Astrocyte (in vitro differentiated cells and primary cell): Measurements from ENCODE around the gene TCEANC2. TPM values are rescaled to one million over a fixed set of nuclear protein-coding genes. Genes with fewer than 3 reads are reported as not detected.
"Not testable (repeated sequence)": the region's sequence is repeated elsewhere in the genome, so short reads cannot be mapped to it uniquely, and the experiment has no call there.

Experiments
- DNase-seq: peaks from one replicate; pipeline ENCODE4 v3.0.0-alpha.2; 2010; ENCODE audit warnings: low read depth
- FAIRE-seq: peaks from 2 replicates; lab custom pipeline; 2011; peaks lifted over from hg19 to GRCh38; lab: Jason Lieb, UNC
- H2AFZ ChIP-seq: 2 replicates; pipeline ENCODE4 v1.6.0; 2012; ENCODE audit warnings: low read depth, low read length, inconsistent platforms
- H3K27ac ChIP-seq: 2 replicates; pipeline ENCODE4 v1.5.1; 2011; ENCODE audit warnings: low read depth, low read length, inconsistent platforms
- H3K27me3 ChIP-seq: 2 replicates; pipeline ENCODE4 v1.6.0; 2011; ENCODE audit warnings: low read length, inconsistent platforms; ENCODE audit not compliant: insufficient read depth
- H3K36me3 ChIP-seq: 2 replicates; pipeline ENCODE4 v1.5.1; 2011; ENCODE audit warnings: low read length, inconsistent platforms; ENCODE audit not compliant: insufficient read depth
- H3K4me1 ChIP-seq: 2 replicates; pipeline ENCODE4 v1.5.1; 2011; ENCODE audit warnings: low read length, inconsistent platforms; ENCODE audit not compliant: insufficient read depth
- H3K4me2 ChIP-seq: 2 replicates; pipeline ENCODE4 v1.6.0; 2012; ENCODE audit warnings: low read length, inconsistent platforms
- H3K4me3 ChIP-seq: 2 replicates; pipeline ENCODE4 v1.5.1; 2011; ENCODE audit warnings: low read depth, mild to moderate bottlenecking, low read length, inconsistent platforms; ENCODE audit not compliant: insufficient read depth
- H3K79me2 ChIP-seq: 2 replicates; pipeline ENCODE4 v1.6.0; 2012; ENCODE audit warnings: mild to moderate bottlenecking, low read length, inconsistent platforms; ENCODE audit not compliant: insufficient read depth
- H3K9ac ChIP-seq: 2 replicates; pipeline ENCODE4 v1.6.0; 2012; ENCODE audit warnings: mild to moderate bottlenecking, low read length, inconsistent platforms
- H3K9me3 ChIP-seq: 2 replicates; pipeline ENCODE4 v1.5.1; 2012; ENCODE audit warnings: low read depth, mild to moderate bottlenecking, low read length, inconsistent platforms; ENCODE audit not compliant: insufficient read depth
- H4K20me1 ChIP-seq: 2 replicates; pipeline ENCODE4 v1.6.0; 2012; ENCODE audit warnings: low read length, inconsistent platforms; ENCODE audit not compliant: insufficient read depth
- H3K27ac Mint-ChIP-seq: one replicate; pipeline ENCODE4 v1.8.0; 2021; ENCODE audit warnings: mild to moderate bottlenecking, mixed read lengths; ENCODE audit not compliant: unreplicated experiment
- H3K27me3 Mint-ChIP-seq: one replicate; pipeline ENCODE4 v1.8.0; 2021; ENCODE audit warnings: low read depth, mixed read lengths; ENCODE audit not compliant: unreplicated experiment
- H3K36me3 Mint-ChIP-seq: one replicate; pipeline ENCODE4 v1.8.0; 2021; ENCODE audit warnings: low read depth, mixed read lengths; ENCODE audit not compliant: unreplicated experiment
- H3K4me1 Mint-ChIP-seq: one replicate; pipeline ENCODE4 v1.8.0; 2021; ENCODE audit warnings: low read depth, mixed read lengths; ENCODE audit not compliant: unreplicated experiment
- H3K4me3 Mint-ChIP-seq: one replicate; pipeline ENCODE4 v1.8.0; 2021; ENCODE audit warnings: mild to moderate bottlenecking, moderate library complexity, mixed read lengths; ENCODE audit not compliant: unreplicated experiment
- H3K9me3 Mint-ChIP-seq: one replicate; pipeline ENCODE4 v1.8.0; 2021; ENCODE audit warnings: mild to moderate bottlenecking, mixed read lengths; ENCODE audit not compliant: unreplicated experiment
- EZH2 ChIP-seq: IDR thresholded peaks from 2 replicates; pipeline ENCODE4 v1.6.1; 2012; ENCODE audit warnings: mild to moderate bottlenecking, low read length, inconsistent platforms; ENCODE audit not compliant: insufficient read depth
- total RNA-seq: library from RNA; stranded (reverse); gene quantifications from 2 replicates; pipeline ENCODE4 v1.2.1, GENCODE V29; 2021
- TF ChIP-seq, protein P1 (sequence below): IDR thresholded peaks from 2 replicates; pipeline ENCODE4 v1.5.1; 2011; ENCODE audit warnings: low read depth, mild to moderate bottlenecking, inconsistent platforms, low read length, moderate library complexity; ENCODE audit not compliant: insufficient read depth

TCEANC2 gene
- total RNA-seq, 1 donor from 2014 or later: 4.6 TPM

DNA sequence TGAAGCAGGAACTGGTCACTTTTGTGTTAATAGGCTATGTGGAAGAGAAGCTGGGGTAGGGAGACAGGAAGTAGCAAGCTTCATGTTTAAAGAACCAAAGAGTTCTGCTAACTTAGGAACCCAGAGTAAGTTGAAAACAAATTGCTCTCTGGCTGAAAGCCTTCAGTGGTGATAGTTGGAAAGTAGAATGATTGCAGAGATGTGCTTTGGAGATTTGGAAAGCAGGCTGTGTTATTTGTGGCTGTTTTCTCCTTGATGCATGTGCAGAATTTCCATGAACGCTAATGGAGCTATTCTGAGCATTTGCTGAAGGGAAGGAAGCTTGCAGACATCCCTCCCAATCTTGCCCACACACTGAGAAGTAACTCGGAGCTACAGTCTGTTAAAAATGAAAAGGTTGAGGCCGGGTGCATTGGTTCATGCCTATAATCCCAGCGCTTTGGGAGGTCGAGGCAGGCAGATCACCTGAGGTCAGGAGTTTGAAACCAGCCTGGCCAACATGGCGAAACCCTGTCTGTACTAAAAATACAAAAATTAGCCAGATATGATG, 45.7 kb downstream of the TCEANC2 start:
- Histone ChIP-seq H3K4me3 (no peak overlapping the region), H3K36me3 (no peaks in the 10 kb centered on the region), H3K4me1 (no peaks in the 10 kb centered on the region), H3K79me2 (no peaks in the 10 kb centered on the region), H3K4me2 (no peak overlapping the region), H3K9me3 (no peaks in the 10 kb centered on the region), H2AFZ (no peak overlapping the region), H3K9ac (no peak overlapping the region), H4K20me1 (no peaks in the 10 kb centered on the region), H3K27me3 (no peaks in the 10 kb centered on the region), H3K27ac (no peak overlapping the region)
- Mint-ChIP-seq H3K36me3 (peaks cover 15% of the 10 kb centered on the region), H3K27me3 (no peaks in the 10 kb centered on the region), H3K4me3 (no peak overlapping the region), H3K4me1 (no peaks in the 10 kb centered on the region), H3K27ac (no peak overlapping the region), H3K9me3 (no peaks in the 10 kb centered on the region)
- FAIRE-seq: no peak
- DNase-seq: no peak
- TF ChIP-seq EZH2: no peak
- TF ChIP-seq, protein P1, sequence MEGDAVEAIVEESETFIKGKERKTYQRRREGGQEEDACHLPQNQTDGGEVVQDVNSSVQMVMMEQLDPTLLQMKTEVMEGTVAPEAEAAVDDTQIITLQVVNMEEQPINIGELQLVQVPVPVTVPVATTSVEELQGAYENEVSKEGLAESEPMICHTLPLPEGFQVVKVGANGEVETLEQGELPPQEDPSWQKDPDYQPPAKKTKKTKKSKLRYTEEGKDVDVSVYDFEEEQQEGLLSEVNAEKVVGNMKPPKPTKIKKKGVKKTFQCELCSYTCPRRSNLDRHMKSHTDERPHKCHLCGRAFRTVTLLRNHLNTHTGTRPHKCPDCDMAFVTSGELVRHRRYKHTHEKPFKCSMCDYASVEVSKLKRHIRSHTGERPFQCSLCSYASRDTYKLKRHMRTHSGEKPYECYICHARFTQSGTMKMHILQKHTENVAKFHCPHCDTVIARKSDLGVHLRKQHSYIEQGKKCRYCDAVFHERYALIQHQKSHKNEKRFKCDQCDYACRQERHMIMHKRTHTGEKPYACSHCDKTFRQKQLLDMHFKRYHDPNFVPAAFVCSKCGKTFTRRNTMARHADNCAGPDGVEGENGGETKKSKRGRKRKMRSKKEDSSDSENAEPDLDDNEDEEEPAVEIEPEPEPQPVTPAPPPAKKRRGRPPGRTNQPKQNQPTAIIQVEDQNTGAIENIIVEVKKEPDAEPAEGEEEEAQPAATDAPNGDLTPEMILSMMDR: no peak

DNA sequence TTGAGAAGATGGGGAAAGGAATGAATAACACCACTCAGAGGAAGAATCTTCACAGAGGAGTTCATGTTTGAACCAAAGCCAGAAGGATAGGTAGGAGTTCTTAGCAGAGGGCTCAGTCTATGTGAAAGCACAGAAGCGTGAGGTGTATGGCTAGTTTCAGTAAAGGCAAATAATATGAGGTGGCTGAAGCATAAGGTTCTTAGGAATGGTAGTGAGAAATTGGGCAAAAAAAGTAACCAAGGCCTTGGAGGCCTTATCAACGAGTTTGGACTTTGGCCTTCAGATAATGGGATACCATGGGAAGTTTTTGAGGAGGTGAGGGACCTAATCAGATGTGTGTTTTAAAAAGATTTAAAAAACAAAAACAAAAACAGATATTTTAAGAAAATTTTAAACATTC, 47.1 kb downstream of the TCEANC2 start:
- H4K20me1 ChIP-seq: no peaks in the 10 kb centered on the region
- no peak for TF ChIP-seq EZH2
- TF ChIP-seq, protein P1: no peak
- H3K36me3 ChIP-seq: no peaks in the 10 kb centered on the region
- H3K27me3 ChIP-seq: no peaks in the 10 kb centered on the region
- H3K4me1 ChIP-seq: no peaks in the 10 kb centered on the region
- no peak overlapping the region for H3K27ac ChIP-seq
- H3K9ac ChIP-seq: no peak overlapping the region
- FAIRE-seq (no peak), DNase-seq (no peak)
- H3K9me3 ChIP-seq: no peaks in the 10 kb centered on the region
- no peaks in the 10 kb centered on the region for H3K4me1 Mint-ChIP-seq
- H3K27me3 Mint-ChIP-seq: no peaks in the 10 kb centered on the region
- H3K4me3 ChIP-seq: no peak overlapping the region
- peaks cover 15% of the 10 kb centered on the region for H3K36me3 Mint-ChIP-seq
- H3K27ac Mint-ChIP-seq: no peak overlapping the region
- no peak overlapping the region for H2AFZ ChIP-seq
- H3K4me2 ChIP-seq: no peak overlapping the region
- H3K79me2 ChIP-seq: no peaks in the 10 kb centered on the region
- H3K9me3 Mint-ChIP-seq: no peaks in the 10 kb centered on the region
- no peak overlapping the region for H3K4me3 Mint-ChIP-seq

DNA sequence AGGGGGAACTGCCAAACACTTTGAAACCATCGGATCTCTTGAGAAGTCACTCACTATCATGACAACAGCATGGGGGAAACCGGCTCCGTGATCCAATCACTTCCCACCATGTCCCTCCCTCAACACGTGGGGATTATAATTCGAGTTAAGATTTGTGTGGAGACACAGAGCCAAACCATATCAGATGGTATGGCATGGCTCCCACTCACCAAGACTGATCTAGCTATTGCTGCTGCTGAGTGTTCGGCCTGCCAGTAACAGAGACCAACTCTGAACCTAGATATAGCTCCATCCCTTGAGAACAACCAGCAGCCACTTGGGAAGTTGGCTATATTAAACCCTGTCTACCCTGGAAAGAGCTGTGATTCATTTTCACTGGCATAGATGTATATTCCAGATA, 50.0 kb downstream of the TCEANC2 start:
- H3K9me3 Mint-ChIP-seq: no peaks in the 10 kb centered on the region
- FAIRE-seq: no peak
- no peak for DNase-seq

DNA sequence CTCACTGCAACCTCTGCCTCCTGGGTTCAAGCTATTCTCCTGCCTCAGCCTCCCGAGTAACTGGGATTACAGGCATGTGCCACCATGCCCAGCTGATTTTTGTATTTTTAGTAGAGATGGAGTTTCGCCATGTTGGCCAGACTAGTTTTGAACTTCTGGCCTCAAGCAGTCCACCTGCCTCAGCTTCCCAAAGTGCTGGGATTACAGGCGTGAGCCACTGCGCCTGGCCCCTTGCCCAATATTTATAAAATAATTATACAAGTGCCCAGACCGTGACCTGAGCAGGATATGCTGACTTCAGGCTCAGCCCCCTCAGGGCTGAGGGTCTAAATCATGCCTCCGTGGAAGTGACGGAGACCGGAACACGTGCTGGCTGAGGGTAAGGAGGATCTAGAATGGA, 51.2 kb downstream of the TCEANC2 start:
- not testable (repeated sequence) for H3K4me1 Mint-ChIP-seq, H3K36me3 Mint-ChIP-seq, H3K9me3 ChIP-seq, H3K27me3 Mint-ChIP-seq, H3K4me2 ChIP-seq, DNase-seq, FAIRE-seq, H3K4me1 ChIP-seq, H3K36me3 ChIP-seq, H3K4me3 Mint-ChIP-seq, H3K27me3 ChIP-seq, H3K79me2 ChIP-seq, H3K27ac Mint-ChIP-seq, H3K27ac ChIP-seq, H3K4me3 ChIP-seq, H3K9me3 Mint-ChIP-seq, H4K20me1 ChIP-seq, H3K9ac ChIP-seq, H2AFZ ChIP-seq

More for the DNA sequence above, 50.0 kb downstream of the TCEANC2 start:
- Histone ChIP-seq H3K4me3 (no peak overlapping the region), H3K79me2 (no peaks in the 10 kb centered on the region), H3K4me2 (no peak overlapping the region), H3K9ac (no peak overlapping the region), H3K4me1 (no peaks in the 10 kb centered on the region), H3K9me3 (no peaks in the 10 kb centered on the region), H3K36me3 (no peaks in the 10 kb centered on the region), H4K20me1 (no peaks in the 10 kb centered on the region), H2AFZ (no peak overlapping the region), H3K27ac (no peak overlapping the region), H3K27me3 (no peaks in the 10 kb centered on the region)
- H3K4me3 Mint-ChIP-seq: no peak overlapping the region
- H3K4me1 Mint-ChIP-seq: peaks cover 4% of the 10 kb centered on the region
- H3K27ac Mint-ChIP-seq: no peak overlapping the region
- no peaks in the 10 kb centered on the region for H3K27me3 Mint-ChIP-seq
- TF ChIP-seq, protein P1: no peak
- TF ChIP-seq EZH2: no peak
- peaks cover 8% of the 10 kb centered on the region for H3K36me3 Mint-ChIP-seq
